HepG2 (cell line): ENCODE results near the gene TEX261. TPM values are rescaled to one million over a fixed set of nuclear protein-coding genes. Genes with fewer than 3 reads are reported as not detected.

ENCODE experiments used
- ADNP ChIP-seq: sonication (generic); formaldehyde crosslinking; IDR thresholded peaks from 2 replicates; pipeline ENCODE4 v1.4.0; 2020; ENCODE audit warnings: missing genetic modification reagents
- BCL3 ChIP-seq: sonication (generic); formaldehyde crosslinking; IDR thresholded peaks from 2 replicates; pipeline ENCODE4 v1.5.1; 2020; ENCODE audit warnings: mild to moderate bottlenecking, missing genetic modification reagents, moderate library complexity
- BORCS8-MEF2B ChIP-seq: sonication (generic); formaldehyde crosslinking; IDR thresholded peaks from 2 replicates; pipeline ENCODE4 v1.8.0; 2022; ENCODE audit warnings: mild to moderate bottlenecking, missing genetic modification reagents
- GABPB1 ChIP-seq: IDR thresholded peaks from 2 replicates; pipeline ENCODE4 v1.6.1; 2016; ENCODE audit warnings: mild to moderate bottlenecking, missing genetic modification reagents, moderate library complexity, missing compliant biosample characterization
- HNRNPLL ChIP-seq: fragments of 200-400 bp; formaldehyde crosslinking; IDR thresholded peaks from 2 replicates; pipeline ENCODE4 v1.6.1; 2017; ENCODE audit warnings: mild to moderate bottlenecking, low read depth, low read length; ENCODE audit not compliant: poor library complexity, severe bottlenecking
- IKZF5 ChIP-seq: IDR thresholded peaks from 2 replicates; pipeline ENCODE4 v1.6.1; 2018; ENCODE audit warnings: missing genetic modification reagents, mild to moderate bottlenecking, missing compliant biosample characterization
- IRF1 ChIP-seq: sonication (generic); formaldehyde crosslinking; IDR thresholded peaks from 2 replicates; pipeline ENCODE4 v1.4.0; 2020; ENCODE audit warnings: low read depth, mild to moderate bottlenecking, missing genetic modification reagents
- MTA1 ChIP-seq: sonication (generic); formaldehyde crosslinking; IDR thresholded peaks from 2 replicates; pipeline ENCODE4 v1.4.0; 2020; ENCODE audit warnings: missing genetic modification reagents, mild to moderate bottlenecking, borderline replicate concordance
- SIN3A ChIP-seq: IDR thresholded peaks from 2 replicates; pipeline ENCODE4 v1.6.1; 2011; ENCODE audit warnings: low read depth, mild to moderate bottlenecking, control low read depth, low read length, borderline replicate concordance
- SPEN ChIP-seq: sonication (generic); formaldehyde crosslinking; IDR thresholded peaks from 2 replicates; pipeline ENCODE4 v1.5.1; 2020; ENCODE audit warnings: low read depth, mild to moderate bottlenecking, missing genetic modification reagents
- SRF ChIP-seq: IDR thresholded peaks from 2 replicates; pipeline ENCODE4 v1.6.1; 2011; ENCODE audit warnings: mild to moderate bottlenecking, low read depth, low read length, moderate library complexity
- SRSF1 ChIP-seq: fragments of 200-400 bp; formaldehyde crosslinking; optimal IDR thresholded peaks from 2 replicates; pipeline ENCODE3; 2017; ENCODE audit warnings: mild to moderate bottlenecking, low read depth, low read length, moderate library complexity
- STAT6 ChIP-seq: sonication (generic); formaldehyde crosslinking; IDR thresholded peaks from 2 replicates; pipeline ENCODE4 v1.4.0; 2020; ENCODE audit warnings: missing genetic modification reagents, mild to moderate bottlenecking, borderline replicate concordance
- ZBTB14 ChIP-seq: sonication (generic); formaldehyde crosslinking; IDR thresholded peaks from 2 replicates; pipeline ENCODE4 v1.4.0; 2020; ENCODE audit warnings: missing genetic modification reagents
- ZNF264 ChIP-seq: sonication (generic); formaldehyde crosslinking; IDR thresholded peaks from 2 replicates; pipeline ENCODE4 v1.4.0; 2020; ENCODE audit warnings: missing genetic modification reagents
- ZNF574 ChIP-seq: sonication (generic); formaldehyde crosslinking; IDR thresholded peaks from 2 replicates; pipeline ENCODE4 v1.4.0; 2020; ENCODE audit warnings: missing genetic modification reagents
- ZNF577 ChIP-seq: sonication (generic); formaldehyde crosslinking; IDR thresholded peaks from 2 replicates; pipeline ENCODE4 v1.4.0; 2020; ENCODE audit warnings: mild to moderate bottlenecking, low read depth, missing genetic modification reagents, borderline replicate concordance
- polyA plus RNA-seq, 8 experiments: library from polyadenylated mRNA; depleted of rRNA in 3 of 8; stranded (reverse) in 7 of 8; unstranded in 1 of 8; fragments of >200 nt; fragmentation: Illumina TruSeq in 4 of 8; extraction: Trizol in 4 of 8; gene quantifications; 2 replicates each; pipeline versions ENCODE4 v1.2.1 to v1.2.3, GENCODE V29; 2011 to 2016; ENCODE audit warnings: low read depth in 4 of 8, missing spikeins in 1 of 8, mixed read lengths in 1 of 8; ENCODE audit not compliant: insufficient read depth in 1 of 8
- total RNA-seq, 5 experiments: library from RNA; depleted of rRNA; stranded (reverse); fragments of >200 nt; fragmentation: Illumina TruSeq; extraction: Trizol; gene quantifications; 2 replicates each; pipeline ENCODE4 v1.2.3, GENCODE V29; 2016; ENCODE audit warnings: low read depth in 1 of 5

TEX261 gene
- total and polyA plus RNA-seq, 2 of the 13 experiments (the other 11 are each of a cell fraction or from before 2014, with no cell fraction given) = 43.8 to 78.7 TPM

- TF ChIP-seq IRF1 (0 out of 2 replicates have a peak, but pooled peaks have one; percentile 18), ADNP (CRISPR knock-in tag) (peak; percentile 72; the same call in 1 of the 2 replicates), GABPB1 (CRISPR knock-in tag) (peak; percentile 94), SIN3A (no peak), SPEN (CRISPR knock-in tag) (no peak; the same call in 1 of the 2 replicates), ZNF574 (peak; percentile 96), SRF (peak; percentile 49; the same call in 1 of the 2 replicates), HNRNPLL (peak; percentile 62), BCL3 (CRISPR knock-in tag) (no peak; the same call in 1 of the 2 replicates), IKZF5 (CRISPR knock-in tag) (peak; percentile 91; the same call in 1 of the 2 replicates), BORCS8-MEF2B (CRISPR knock-in tag) (peak; percentile 78), SRSF1 (no peak), ZNF577 (no peak), ZBTB14 (CRISPR knock-in tag) (no peak), STAT6 (no peak), MTA1 (CRISPR knock-in tag) (no peak; the same call in 1 of the 2 replicates), ZNF264 (CRISPR knock-in tag) (no peak)
These were observed 6.3 kb upstream of the TEX261 start (continued) for GRCh38 chr2:71000780-71001591.
